SJSA1 (cell line): ENCODE results near the gene SMIM38. TPM values are rescaled to one million over a fixed set of nuclear protein-coding genes. Genes with fewer than 3 reads are reported as not detected.

Experiments
- DNase-seq, 2 experiments: peaks; one replicate each; pipeline ENCODE4 v3.0.0-alpha.2; 2015 to 2020; ENCODE audit warnings: low spot score in 2 of 2, low read depth in 1 of 2
- H3K27ac ChIP-seq: fragments of 250-450 bp; sonication (Bioruptor Pico); 2 replicates; pipeline ENCODE4 v1.5.1; 2020; ENCODE audit warnings: mild to moderate bottlenecking, moderate library complexity
- H3K27me3 ChIP-seq: fragments of 250-450 bp; sonication (Bioruptor Pico); replicated peaks from 2 replicates; pipeline ENCODE4 v1.5.1; 2020; ENCODE audit warnings: mild to moderate bottlenecking, moderate library complexity
- H3K36me3 ChIP-seq: fragments of 250-450 bp; sonication (Bioruptor Pico); 2 replicates; pipeline ENCODE4 v1.5.1; 2020; ENCODE audit warnings: mild to moderate bottlenecking
- H3K4me1 ChIP-seq: fragments of 250-450 bp; sonication (Bioruptor Pico); replicated peaks from 2 replicates; pipeline ENCODE4 v1.6.1; 2021; ENCODE audit warnings: mild to moderate bottlenecking
- H3K4me3 ChIP-seq: fragments of 250-450 bp; sonication (Bioruptor Pico); 2 replicates; pipeline ENCODE4 v1.5.1; 2020; ENCODE audit warnings: mild to moderate bottlenecking
- H3K9me3 ChIP-seq: fragments of 250-450 bp; sonication (Bioruptor Pico); replicated peaks from 2 replicates; pipeline ENCODE4 v1.5.1; 2020; ENCODE audit warnings: mild to moderate bottlenecking
- total RNA-seq: library from RNA; depleted of rRNA; stranded (reverse); fragments of >200 nt; shearing (Covaris generic); gene quantifications from 2 replicates; pipeline ENCODE4 v1.2.3, GENCODE V29; 2014

The SMIM38 gene
- total RNA-seq, 1 experiment from 2014 or later: 0.50 TPM

DNA sequence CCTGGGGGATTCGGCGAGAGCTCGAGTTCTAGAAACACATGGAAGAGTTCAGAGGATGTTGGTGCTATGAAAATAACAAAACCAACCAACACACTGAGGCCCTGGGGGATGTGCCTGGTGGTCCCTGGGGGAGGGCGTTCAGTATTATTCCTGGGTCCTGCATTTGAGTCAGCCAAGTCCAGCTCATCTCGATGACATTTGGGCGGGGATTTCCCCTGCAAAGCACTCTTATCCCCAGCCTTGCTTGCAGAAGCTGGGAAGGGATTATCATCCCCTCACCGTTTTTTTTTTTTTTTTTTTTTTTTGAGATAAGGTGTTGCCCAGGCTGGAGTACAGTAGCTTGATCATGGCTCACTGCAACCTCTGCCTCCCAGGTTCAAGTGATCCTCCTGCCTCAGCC lies 2.1 kb upstream of the SMIM38 start:
- peak; percentile 81 to 94 for DNase-seq
- Histone ChIP-seq H3K27me3 (no peaks in the 10 kb centered on the region), H3K4me3 (no peak overlapping the region), H3K9me3 (peaks cover 7% of the 10 kb centered on the region; the same call in 1 of the 2 replicates), H3K36me3 (no peaks in the 10 kb centered on the region), H3K27ac (peak overlapping the region; percentile 6; the same call in 1 of the 2 replicates), H3K4me1 (peaks cover 40% of the 10 kb centered on the region)

DNA sequence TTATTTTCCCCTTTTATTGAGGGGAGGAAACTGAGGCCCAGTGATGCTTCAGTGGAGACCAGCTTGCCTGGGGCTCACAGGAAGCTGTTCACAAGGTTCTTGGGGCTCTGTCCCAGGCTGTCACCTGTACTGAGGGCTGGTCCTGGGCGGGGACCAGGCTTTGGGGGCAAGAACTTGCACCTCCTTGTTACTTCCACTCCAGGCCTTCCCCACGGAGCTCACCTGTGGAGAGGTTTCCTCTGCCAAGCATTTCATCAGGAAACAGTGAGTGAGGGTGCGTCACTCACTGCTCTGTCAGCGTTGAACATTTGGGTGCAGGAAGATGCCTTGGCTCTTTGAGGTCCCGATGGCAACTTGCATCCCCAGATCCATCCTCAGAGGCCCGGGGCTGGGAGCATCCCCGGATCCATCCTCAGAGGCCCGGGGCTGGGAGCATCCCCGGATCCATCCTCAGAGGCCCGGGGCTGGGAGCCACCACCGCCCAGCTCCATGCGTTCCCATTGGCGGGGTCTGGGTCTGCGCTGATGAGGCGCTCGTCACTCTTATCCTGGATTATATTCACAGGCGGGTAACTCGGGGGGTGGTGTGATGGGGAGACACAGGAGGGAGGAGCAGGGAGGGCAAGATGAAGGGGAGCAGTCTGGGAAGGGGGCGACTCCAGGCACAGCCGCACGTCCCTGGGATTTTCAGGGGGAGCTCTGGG lies 1.4 kb upstream of the SMIM38 start:
- H3K27me3 ChIP-seq: no peaks in the 10 kb centered on the region
- no peak overlapping the region for H3K27ac ChIP-seq
- H3K9me3 ChIP-seq: peaks cover 7% of the 10 kb centered on the region; the same call in 1 of the 2 replicates
- no peak for DNase-seq
- peaks cover 40% of the 10 kb centered on the region for H3K4me1 ChIP-seq
- no peak overlapping the region for H3K4me3 ChIP-seq
- no peaks in the 10 kb centered on the region for H3K36me3 ChIP-seq

DNA sequence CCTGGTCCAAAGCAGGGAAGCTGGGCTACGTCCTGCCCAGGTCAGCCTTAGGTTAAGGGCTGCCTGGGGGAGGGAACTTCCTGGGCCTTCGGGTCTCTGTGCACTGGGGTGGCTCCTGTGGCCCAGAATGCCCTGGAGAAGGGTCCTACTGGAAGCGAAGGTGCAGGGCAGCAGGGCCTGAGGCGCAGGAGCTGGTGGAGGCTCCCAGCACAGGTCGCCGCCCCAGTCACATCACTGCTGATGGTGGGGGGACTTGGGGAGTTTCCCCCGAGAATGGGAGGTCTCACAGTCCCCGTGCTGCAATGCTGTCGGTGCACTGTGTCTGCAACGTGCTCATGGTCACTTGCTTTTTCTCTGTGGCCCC lies 815 bp upstream of the SMIM38 start:
- H3K36me3 ChIP-seq: no peaks in the 10 kb centered on the region
- no peak for DNase-seq
- peaks cover 7% of the 10 kb centered on the region; the same call in 1 of the 2 replicates for H3K9me3 ChIP-seq
- no peak overlapping the region for H3K4me3 ChIP-seq
- H3K27ac ChIP-seq: no peak overlapping the region
- H3K27me3 ChIP-seq: no peaks in the 10 kb centered on the region
- H3K4me1 ChIP-seq: peaks cover 40% of the 10 kb centered on the region

DNA sequence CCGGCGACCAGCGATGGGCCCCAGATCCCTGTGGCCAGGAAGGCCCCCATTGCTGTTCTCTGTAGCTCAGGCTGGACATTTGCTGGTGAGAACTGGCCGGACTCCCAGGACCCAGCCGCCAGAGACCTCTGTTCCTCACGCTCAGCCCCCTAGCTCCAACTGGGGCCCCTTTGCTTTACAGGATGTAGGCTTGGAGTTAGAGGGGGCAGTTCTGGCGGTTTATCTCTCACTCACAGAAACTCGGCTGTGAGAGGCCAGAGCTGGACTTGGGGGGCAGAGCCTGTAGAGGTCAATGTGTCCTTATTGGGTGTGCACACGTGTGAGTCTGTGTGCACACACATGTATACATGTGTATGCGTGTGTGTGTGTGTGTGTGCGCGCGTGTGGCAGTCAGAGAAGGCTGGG lies 502 bp downstream of the SMIM38 start:
- no peak overlapping the region for H3K4me3 ChIP-seq
- no peak for DNase-seq
- H3K9me3 ChIP-seq: no peaks in the 10 kb centered on the region
- no peaks in the 10 kb centered on the region for H3K27me3 ChIP-seq
- H3K4me1 ChIP-seq: peaks cover 40% of the 10 kb centered on the region
- no peaks in the 10 kb centered on the region for H3K36me3 ChIP-seq
- H3K27ac ChIP-seq: no peak overlapping the region

DNA sequence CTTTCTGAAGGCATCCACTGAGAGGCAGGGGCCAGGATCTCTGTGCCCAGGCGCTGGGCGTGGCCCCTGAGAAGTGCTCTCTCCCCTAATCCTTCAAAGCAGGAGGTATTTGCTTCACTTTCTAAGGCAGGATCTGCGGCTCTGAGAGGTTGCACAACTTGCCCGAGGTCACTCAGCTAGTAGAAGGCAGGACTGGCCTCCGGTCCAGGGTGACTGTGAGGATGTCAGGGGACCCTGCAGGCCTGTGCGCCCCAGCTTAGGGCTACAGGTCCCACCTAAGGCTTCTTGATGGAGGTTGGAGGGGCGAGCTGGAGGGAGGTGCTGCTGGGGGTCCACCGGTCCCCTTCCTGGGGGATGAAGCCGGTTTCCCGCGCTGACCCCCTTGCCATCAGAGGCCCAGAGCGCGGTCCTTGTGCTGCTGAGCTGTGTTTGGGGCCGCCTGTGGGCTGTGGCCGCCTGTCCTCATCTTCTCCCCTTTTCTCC lies 979 bp downstream of the SMIM38 start:
- H3K4me1 ChIP-seq: peaks cover 40% of the 10 kb centered on the region
- H3K9me3 ChIP-seq: no peaks in the 10 kb centered on the region
- H3K4me3 ChIP-seq: 0 out of 2 replicates have a peak overlapping the region, but pooled peaks have one; percentile 2
- H3K27ac ChIP-seq: peak overlapping the region; percentile 82
- H3K36me3 ChIP-seq: no peaks in the 10 kb centered on the region
- no peak for DNase-seq
- no peaks in the 10 kb centered on the region for H3K27me3 ChIP-seq

DNA sequence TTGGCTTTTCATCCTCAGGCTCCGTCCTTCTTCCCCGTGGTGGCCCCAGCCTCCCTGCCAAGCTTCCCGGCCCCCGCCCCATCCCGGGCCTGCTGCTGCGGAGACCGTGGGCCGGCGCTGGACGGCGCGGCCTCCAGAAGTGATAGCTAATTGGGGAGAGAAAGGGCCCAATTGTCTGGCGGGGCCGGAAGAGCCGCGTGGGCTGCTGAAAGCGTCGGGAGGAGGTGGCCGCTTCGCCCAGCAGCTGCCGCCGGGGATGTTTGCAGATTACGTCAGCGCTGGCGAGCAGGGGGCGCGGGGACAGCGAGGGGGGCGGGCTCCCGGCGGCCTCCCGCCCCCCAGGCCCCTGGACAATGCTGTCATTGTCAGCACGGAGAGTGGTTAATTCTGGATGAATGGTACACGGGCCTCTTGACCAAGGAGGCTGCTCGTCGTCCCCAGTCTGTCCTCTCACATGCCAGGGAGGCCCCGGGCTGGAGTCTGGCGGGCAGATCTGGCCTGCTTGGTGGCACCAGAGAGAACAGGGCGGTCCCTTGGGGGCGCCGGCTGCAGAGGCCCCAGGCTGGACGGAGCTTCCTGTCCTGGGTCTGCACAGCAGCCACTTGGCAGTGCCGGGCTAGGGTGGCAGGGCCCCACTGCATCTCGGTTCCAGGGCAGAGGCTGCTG lies 1.6 kb downstream of the SMIM38 start:
- peak; percentile 97 to 98 for DNase-seq
- H3K4me1 ChIP-seq: peaks cover 40% of the 10 kb centered on the region
- no peaks in the 10 kb centered on the region for H3K27me3 ChIP-seq
- H3K27ac ChIP-seq: peak overlapping the region; percentile 82
- no peaks in the 10 kb centered on the region for H3K9me3 ChIP-seq
- H3K36me3 ChIP-seq: no peaks in the 10 kb centered on the region
- H3K4me3 ChIP-seq: 0 out of 2 replicates have a peak overlapping the region, but pooled peaks have one; percentile 2

DNA sequence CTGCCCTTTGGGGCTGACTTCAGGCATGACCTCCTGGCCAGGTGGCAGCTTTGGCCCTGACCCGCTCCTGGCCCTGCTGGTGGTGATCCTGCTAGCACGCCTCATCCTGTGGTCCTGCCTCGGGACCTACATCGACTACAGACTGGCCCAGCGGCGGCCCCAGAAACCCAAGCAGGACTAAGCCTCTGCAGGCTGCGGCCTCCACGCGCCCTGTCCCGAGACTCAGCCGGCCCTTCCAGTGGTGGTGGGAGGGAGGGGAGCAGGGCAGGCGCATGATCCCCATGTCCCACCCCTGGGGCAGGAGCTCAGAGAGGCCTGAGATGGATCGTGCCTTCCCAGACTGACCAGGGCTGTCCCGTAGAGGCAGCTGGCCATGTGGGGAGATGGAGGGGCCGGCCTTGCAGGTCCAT lies 2.1 kb downstream of the SMIM38 start:
- Histone ChIP-seq H3K4me1 (peaks cover 40% of the 10 kb centered on the region), H3K36me3 (no peaks in the 10 kb centered on the region), H3K27ac (peak overlapping the region; percentile 82), H3K27me3 (no peaks in the 10 kb centered on the region), H3K4me3 (no peak overlapping the region), H3K9me3 (no peaks in the 10 kb centered on the region)
- no peak for DNase-seq

DNA sequence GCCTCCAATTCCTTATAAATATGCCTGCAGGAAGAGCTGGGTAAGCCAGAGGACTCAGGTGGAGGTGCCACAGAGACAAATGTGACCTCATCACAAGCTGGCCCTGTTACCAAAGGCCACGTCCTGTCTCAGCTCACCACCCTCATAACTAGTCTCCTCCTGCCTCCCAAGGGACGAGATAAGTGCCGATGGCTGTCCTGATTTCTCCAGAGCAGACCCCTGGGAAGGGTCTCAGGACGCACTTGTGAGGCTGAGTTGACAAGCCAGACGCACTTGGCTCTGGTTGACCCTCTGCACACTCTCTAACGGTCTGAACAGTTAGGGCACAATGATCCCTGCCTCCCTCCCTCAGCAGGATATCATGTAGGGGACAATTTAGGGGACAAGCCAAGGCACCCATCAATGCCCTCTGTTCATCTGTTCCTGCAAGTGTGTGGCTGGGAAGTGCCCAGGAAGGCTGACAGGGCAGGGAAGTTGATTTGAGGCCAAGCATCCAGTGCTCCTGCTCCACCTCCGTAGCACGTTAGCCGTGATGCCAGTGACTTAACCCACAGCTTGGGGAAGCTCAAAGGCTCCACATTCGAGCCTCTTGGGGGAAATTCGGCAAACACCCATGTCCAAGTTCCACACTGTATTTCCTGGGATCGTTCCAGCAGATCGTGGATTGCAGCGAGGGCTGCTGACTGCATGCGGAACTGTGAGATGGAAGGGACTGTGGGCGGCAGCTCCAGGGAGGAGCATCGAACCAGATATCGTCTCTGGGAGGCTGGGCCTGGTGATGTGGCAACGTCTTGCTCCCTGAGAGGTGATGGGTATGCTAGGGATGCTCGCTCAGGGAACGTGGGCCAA lies 2.8 kb downstream of the SMIM38 start:
- H3K27ac ChIP-seq: no peak overlapping the region
- no peaks in the 10 kb centered on the region for H3K9me3 ChIP-seq
- no peak for DNase-seq
- H3K4me1 ChIP-seq: peaks cover 34% of the 10 kb centered on the region
- no peak overlapping the region for H3K4me3 ChIP-seq
- no peaks in the 10 kb centered on the region for H3K27me3 ChIP-seq
- no peaks in the 10 kb centered on the region for H3K36me3 ChIP-seq

DNA sequence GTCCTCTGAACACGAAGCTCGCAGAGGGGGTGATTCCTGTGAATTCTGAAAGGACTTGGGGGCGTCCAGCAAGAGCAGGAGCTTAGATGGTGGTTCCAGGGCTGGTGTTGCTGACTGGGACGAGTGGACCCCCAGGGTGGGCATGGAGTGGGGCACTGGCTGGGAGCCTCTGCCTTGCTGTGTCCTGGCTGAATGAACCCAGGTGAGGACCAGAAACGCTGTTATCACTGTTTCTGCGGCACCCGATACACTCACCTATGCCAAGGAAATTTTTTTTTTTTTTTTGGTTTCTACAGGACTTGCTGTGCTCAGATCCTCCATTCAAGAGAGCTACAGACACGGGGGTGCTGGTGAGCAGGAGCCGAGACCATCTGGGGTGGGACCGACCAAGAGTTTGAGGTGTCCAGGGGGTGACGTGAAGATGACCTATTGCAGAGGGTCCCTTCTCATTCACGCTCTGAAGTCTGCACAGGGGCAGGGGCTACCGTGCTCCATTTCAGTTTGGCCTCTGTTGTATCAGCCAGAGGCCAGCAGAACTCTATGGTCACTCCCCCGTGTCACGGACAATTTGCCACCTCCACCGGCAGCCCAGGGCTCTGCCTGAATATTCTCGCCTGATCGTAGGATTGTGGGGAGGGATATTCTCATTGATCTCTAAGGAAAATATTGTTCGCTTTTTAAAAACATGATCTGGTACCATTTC lies 3.6 kb downstream of the SMIM38 start:
- DNase-seq: no peak
- H3K27ac ChIP-seq: no peak overlapping the region
- H3K4me3 ChIP-seq: no peak overlapping the region
- H3K4me1 ChIP-seq: peaks cover 26% of the 10 kb centered on the region
- peaks cover 6% of the 10 kb centered on the region; the same call in 1 of the 2 replicates for H3K9me3 ChIP-seq
- no peaks in the 10 kb centered on the region for H3K36me3 ChIP-seq
- H3K27me3 ChIP-seq: no peaks in the 10 kb centered on the region

DNA sequence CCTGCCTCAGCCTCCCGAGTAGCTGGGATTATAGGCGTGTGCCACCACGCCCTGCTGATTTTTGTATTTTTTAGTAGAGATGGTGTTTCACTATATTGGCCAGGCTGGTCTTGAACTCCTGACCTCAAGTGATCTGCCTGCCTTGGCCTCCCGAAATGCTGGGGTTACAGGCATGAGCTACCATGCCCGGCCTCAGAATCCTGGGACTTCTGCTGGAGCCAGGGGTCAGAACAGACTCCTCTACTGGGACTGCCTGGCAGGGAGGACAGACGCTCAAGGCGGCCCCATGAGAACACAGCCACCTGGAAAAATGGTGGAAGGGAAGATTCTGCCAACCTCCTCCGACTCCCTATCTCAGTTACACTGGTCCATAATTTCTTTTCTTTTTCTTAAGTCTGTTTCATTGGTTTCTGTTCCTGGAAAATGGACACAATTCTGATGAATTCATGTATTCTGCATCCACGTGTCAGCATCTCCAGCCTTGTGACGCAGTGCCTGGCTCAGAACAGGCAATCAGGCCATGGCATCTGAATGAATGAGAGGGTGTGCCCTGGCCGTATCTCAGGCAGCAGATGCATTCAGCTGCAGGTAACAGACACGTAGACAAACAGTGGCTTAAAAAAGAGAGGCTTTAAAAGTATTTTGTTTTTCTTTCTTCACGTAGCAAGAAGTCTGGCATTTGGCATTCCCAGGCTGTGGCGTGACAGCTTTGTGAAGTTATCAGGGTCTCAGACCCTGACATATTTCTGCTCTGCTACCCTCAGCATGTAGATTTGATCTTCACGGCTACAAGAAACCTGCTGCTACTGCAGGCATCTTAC lies 4.8 kb downstream of the SMIM38 start:
- DNase-seq: no peak
- H3K9me3 ChIP-seq: peaks cover 7% of the 10 kb centered on the region; the same call in 1 of the 2 replicates
- H3K4me3 ChIP-seq: no peak overlapping the region
- no peak overlapping the region for H3K27ac ChIP-seq
- peaks cover 25% of the 10 kb centered on the region for H3K4me1 ChIP-seq
- H3K36me3 ChIP-seq: no peaks in the 10 kb centered on the region
- no peaks in the 10 kb centered on the region for H3K27me3 ChIP-seq

DNA sequence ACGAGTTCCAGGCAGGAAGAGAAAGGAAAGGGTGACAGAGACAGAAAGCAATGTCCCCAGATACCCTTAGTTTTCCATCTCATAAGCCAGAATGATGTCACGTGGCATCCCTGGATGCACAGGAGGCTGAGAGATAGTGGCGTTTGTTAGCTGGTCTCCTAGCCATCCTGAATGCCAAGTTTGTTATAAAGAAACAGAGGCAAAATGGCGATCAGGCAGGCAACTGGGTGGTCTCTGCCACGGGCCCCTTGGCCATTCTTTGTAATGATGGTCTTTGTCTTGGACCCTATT lies 5.3 kb downstream of the SMIM38 start:
- H3K4me3 ChIP-seq: no peak overlapping the region
- H3K9me3 ChIP-seq: peaks cover 7% of the 10 kb centered on the region; the same call in 1 of the 2 replicates
- H3K4me1 ChIP-seq: peaks cover 24% of the 10 kb centered on the region
- H3K27ac ChIP-seq: no peak overlapping the region
- H3K27me3 ChIP-seq: no peaks in the 10 kb centered on the region
- no peak for DNase-seq
- H3K36me3 ChIP-seq: no peaks in the 10 kb centered on the region

DNA sequence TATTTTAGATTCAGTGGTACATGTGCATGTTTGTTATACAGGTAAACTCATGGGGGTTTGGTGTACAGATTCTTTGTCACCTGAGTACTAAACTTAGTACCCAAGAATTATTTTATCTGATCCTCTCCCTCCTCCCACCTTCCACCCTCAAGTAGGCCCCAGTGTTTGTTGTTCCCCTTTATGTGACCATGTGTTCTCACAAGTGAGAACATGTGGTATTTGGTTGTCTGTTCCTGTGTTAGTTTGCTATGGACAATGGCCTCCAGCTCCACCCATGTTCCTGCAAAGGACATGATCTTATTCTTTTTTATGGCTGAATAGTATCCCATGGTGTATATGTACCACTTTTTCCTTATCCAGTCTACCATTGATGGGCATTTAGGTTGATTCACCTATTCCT lies 6.8 kb downstream of the SMIM38 start:
- H3K36me3 ChIP-seq: no peaks in the 10 kb centered on the region
- H3K9me3 ChIP-seq: peaks cover 7% of the 10 kb centered on the region; the same call in 1 of the 2 replicates
- peaks cover 24% of the 10 kb centered on the region for H3K4me1 ChIP-seq
- H3K27ac ChIP-seq: no peak overlapping the region
- DNase-seq: no peak
- H3K4me3 ChIP-seq: no peak overlapping the region
- no peaks in the 10 kb centered on the region for H3K27me3 ChIP-seq

DNA sequence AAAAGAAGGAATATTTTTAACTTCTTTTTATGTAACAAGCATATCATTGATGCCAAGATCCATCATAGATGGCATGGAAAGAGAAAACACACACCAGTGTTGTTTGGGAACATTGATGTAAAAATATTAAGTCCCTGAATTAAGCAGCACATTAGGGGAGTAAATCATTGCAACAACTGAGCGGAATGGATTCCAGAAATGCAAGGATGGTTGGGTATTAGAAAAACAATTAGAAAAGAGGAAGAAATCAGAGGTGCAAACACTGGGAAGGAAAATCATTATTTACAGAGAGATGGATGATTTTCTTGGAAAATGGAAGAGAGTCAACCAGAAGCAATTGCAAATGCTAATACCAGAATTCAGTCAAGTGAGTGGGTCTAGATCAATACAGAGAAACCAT lies 8.1 kb downstream of the SMIM38 start:
- Histone ChIP-seq H3K4me3 (no peak overlapping the region), H3K4me1 (peaks cover 31% of the 10 kb centered on the region), H3K27ac (no peak overlapping the region), H3K36me3 (no peaks in the 10 kb centered on the region), H3K27me3 (no peaks in the 10 kb centered on the region), H3K9me3 (peaks cover 7% of the 10 kb centered on the region; the same call in 1 of the 2 replicates)
- no peak for DNase-seq
